AG04449 (cell line): ENCODE results near the gene THAP9.

Source experiments
- CTCF ChIA-PET: fragments of 350-600 bp; formaldehyde crosslinking; extraction: SDS; loops from one replicate; lab custom pipeline; 2021; ENCODE audit warnings: antibody characterized with exemption; lab: Yijun Ruan, JAX
- POLR2A ChIA-PET: fragments of 400-600, 350-600 bp; formaldehyde crosslinking; extraction: SDS; loops from one replicate; lab custom pipeline; 2020; ENCODE audit warnings: antibody characterized with exemption, inconsistent platforms; lab: Yijun Ruan, JAX
- DNase-seq: peaks from one replicate; pipeline ENCODE4 v3.0.0-alpha.2; 2010; ENCODE audit warnings: low read depth, low spot score
- H3K4me3 ChIP-seq: 2 replicates; pipeline ENCODE4 v1.5.1; 2011; ENCODE audit warnings: low read depth, mild to moderate bottlenecking, control low read depth, low read length
- TF ChIP-seq, protein P1 (sequence below): IDR thresholded peaks from one replicate; pipeline ENCODE4 v1.5.1; 2011; ENCODE audit warnings: mild to moderate bottlenecking, moderate library complexity, low read length, control low read depth, inconsistent platforms; ENCODE audit not compliant: insufficient read depth; ENCODE audit errors: missing control alignments

Gene THAP9

DNA sequence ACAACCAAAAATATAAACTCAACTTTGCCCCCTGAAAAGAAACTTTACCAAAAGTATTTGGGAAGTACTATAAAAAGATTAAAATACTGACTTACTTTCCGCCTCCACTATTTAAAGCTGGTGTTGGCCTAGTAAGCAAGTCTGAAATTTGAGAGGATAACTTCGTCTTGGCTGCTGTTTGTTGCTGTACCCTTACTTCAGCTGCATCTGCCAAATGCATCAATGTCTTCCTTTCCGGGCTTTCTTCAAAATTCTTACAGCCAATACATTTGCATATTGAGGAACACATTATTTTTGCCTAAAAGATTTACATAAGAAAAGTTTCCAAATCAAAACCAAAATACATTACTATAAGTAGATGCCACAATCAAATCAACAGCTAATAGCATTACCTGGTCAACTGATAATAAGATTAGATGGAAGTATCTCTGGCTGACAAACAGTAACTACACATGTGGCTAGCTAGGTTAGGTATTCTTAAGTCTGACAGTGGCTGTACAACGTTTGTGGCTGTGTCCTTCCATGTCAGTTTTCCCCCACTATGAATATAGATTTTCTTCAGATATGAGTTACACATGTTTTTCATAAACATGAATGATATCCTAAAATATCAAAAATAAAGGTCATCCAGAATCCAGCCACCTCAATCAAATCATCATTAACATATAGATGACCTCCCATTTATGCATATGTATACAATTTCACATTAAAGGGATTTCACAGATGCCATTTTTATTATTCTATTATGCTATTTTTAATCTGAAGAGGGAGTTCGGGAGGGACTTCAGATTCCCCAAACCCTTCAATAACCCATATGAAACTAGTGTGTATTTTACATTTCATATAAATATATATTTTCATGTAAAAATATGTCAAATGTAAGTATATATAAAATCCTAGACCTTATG is 30.6 kb downstream of the THAP9 start:
- CTCF ChIA-PET, result no interaction called here
- DNase-seq, result no peak
- TF ChIP-seq, protein P1, sequence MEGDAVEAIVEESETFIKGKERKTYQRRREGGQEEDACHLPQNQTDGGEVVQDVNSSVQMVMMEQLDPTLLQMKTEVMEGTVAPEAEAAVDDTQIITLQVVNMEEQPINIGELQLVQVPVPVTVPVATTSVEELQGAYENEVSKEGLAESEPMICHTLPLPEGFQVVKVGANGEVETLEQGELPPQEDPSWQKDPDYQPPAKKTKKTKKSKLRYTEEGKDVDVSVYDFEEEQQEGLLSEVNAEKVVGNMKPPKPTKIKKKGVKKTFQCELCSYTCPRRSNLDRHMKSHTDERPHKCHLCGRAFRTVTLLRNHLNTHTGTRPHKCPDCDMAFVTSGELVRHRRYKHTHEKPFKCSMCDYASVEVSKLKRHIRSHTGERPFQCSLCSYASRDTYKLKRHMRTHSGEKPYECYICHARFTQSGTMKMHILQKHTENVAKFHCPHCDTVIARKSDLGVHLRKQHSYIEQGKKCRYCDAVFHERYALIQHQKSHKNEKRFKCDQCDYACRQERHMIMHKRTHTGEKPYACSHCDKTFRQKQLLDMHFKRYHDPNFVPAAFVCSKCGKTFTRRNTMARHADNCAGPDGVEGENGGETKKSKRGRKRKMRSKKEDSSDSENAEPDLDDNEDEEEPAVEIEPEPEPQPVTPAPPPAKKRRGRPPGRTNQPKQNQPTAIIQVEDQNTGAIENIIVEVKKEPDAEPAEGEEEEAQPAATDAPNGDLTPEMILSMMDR, result no peak
- H3K4me3 ChIP-seq, result no peak overlapping the region
- POLR2A ChIA-PET, result no interaction called here

DNA sequence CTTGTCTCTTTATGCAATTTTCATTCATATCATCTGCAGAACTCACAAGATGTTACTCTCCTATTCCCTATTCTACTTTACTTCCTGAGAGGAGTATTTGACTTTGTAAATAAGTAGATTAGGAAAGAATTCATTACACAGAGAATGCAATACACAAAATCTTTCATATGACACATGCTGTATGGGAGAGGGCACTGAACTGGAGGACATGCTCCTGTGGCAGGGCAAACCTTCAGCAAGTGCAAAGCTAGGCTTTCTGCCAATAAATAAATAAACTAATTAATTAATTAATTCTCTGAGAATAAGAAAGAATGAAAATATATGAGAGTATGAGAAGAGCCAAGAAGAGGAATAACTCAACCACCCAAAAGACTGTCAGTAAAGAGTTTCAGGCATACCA is 33.9 kb downstream of the THAP9 start:
- POLR2A ChIA-PET, result no interaction called here

DNA sequence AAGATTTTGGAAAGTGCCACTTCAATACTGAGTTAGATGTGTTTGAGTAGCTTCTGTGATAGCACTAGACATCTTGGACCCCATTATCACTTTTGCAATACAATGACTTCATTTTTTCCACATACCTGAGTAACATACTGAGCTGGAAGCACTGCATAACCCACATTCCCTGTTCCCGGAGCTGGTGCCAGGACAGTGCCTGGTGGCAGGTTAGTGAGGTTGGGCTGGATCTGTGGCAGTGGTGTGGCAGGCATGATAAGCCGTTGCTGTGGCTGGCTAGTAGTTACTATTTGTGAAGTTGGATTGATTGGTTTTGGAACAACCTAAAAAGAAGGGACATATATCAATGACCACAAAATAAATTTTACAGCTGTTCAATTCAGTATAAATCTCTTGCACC is 38.9 kb downstream of the THAP9 start:
- no peak for DNase-seq
- POLR2A ChIA-PET, result interaction anchor here (0.8 kb wide), 1 partner anchor 96 kb away, joined by 3 read pairs; the partner anchor contains the start of gene COPS4
- no peak overlapping the region for H3K4me3 ChIP-seq
- CTCF ChIA-PET, result no interaction called here
- TF ChIP-seq, protein P1, result no peak

More for the DNA sequence above, 33.9 kb downstream of the THAP9 start:
- DNase-seq, result no peak
- CTCF ChIA-PET, result no interaction called here
- H3K4me3 ChIP-seq, result no peak overlapping the region
- TF ChIP-seq, protein P1, result no peak

DNA sequence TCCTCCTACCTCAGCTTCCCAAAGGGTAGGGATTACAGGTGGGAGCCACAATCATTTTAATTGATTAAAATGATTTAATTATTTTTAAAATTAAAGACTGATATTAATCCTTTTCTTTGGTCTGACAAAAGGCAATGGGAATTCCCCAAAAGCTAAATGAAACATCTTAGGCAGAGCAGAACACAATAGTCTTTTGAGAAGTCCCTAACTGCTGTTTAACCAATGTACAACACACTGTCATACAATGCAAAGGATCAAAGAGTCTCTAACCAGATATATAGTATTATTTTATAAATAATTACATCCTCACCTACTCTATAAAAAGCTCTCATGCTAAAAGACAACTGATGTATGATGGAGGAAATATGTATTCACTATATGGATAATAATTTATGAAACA is 47.0 kb downstream of the THAP9 start:
- no peak overlapping the region for H3K4me3 ChIP-seq
- POLR2A ChIA-PET, result no interaction called here
- DNase-seq, result no peak
- CTCF ChIA-PET, result no interaction called here
- TF ChIP-seq, protein P1, result no peak

DNA sequence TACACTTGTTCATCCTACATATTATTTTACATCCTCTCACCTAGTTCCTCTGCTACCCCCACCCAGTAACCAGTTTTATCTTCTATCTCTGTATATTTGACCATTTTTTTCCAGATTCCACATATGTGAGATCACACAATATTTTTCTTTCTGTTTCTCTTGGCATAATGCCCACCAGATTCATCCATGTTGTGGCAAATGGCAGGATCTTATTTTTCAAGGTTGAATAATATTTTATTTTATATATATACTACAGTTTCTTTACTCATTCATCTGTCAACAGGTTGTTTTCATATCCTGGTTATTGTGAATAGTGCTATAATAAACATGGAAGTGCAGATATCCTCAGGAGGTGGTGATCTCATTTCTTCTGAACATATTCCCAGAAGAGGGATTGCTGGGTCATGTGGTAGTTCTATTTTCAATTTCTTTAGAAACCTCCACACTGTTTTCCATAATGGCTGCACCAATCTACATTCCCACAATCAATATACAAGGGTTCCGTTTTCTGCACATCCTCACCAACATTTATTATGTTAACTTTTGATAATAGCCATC is 48.2 kb downstream of the THAP9 start:
- no peak overlapping the region for H3K4me3 ChIP-seq
- ChIA-PET CTCF (no interaction called here), POLR2A (no interaction called here)
- TF ChIP-seq, protein P1, result no peak
- DNase-seq, result no peak

DNA sequence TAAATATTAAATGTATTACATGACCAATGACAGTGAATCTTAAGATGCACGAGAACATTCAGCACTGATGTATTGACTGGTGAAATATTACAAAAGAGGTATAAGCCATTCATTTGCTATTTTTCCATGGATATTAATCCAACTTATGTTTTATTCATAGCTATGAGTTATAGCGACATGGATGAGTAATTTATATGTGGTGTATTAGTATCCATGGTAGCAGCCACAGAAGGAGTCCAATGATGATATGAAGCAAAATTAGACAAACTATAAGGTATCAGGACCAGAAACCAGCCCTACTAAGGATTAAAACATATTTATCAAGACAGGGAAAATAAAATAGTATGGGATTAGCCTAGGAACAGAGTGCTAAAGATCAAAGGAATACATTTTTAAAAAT is 50.7 kb downstream of the THAP9 start:
- DNase-seq, result no peak
- CTCF ChIA-PET, result interaction anchor here (0.9 kb wide), 1 partner anchor 11 kb away, joined by 3 read pairs; no protein-coding TSS in a partner anchor
- POLR2A ChIA-PET, result no interaction called here
- no peak overlapping the region for H3K4me3 ChIP-seq
- TF ChIP-seq, protein P1, result no peak
